Stimulated activated CD8-positive, alpha-beta memory T cell treated with anti-CD3 and anti-CD28 coated beads, Interleukin-15, amount 100 ng/mL, for 4 hours (primary cell): ENCODE data around the gene SBDS.

Source experiments
- DNase-seq, 2 donors: peaks; one replicate each; pipeline ENCODE4 v3.0.0-alpha.2; 2020; ENCODE audit warnings: low read depth in 2 of 2

Gene SBDS

GRCh38 chr7:66946545-66946944 is 48.8 kb downstream of the SBDS start:
- no peak for DNase-seq

- no peak for DNase-seq
Observed at GRCh38 chr7:66939325-66939724, 56.1 kb downstream of the SBDS start.

GRCh38 chr7:66937940-66938339 is 57.4 kb downstream of the SBDS start:
- no peak for DNase-seq
